Measurements from ENCODE around the gene DCAF15.

The DCAF15 gene

GRCh38 chr19:13995017-13995728 lies 42.9 kb downstream of the DCAF15 start:
- no peak overlapping the region for H3K4me3 ChIP-seq (ENCODE audit: low read depth, low read length)
- TF ChIP-seq MYC (IDR thresholded peaks at IDR 0.05; ENCODE audit: low read depth, low read length) (no peak), MAX (IDR thresholded peaks at IDR 0.05; ENCODE audit: low read depth, low read length) (no peak), POLR2A (IDR thresholded peaks at IDR 0.05; ENCODE audit: extremely low read depth, insufficient read length) (no peak), CTCF (IDR thresholded peaks at IDR 0.05; ENCODE audit: low read depth, low read length) (no peak)
- DNase-seq (ENCODE audit: low read depth): no peak

- no peak for DNase-seq (ENCODE audit: low read depth)
Measured at GRCh38 chr19:13995878-13996765, 43.8 kb downstream of the DCAF15 start.

GRCh38 chr19:13996928-13997630 lies 44.8 kb downstream of the DCAF15 start:
- DNase-seq (ENCODE audit: low read depth): no peak

More at GRCh38 chr19:13995878-13996765, 43.8 kb downstream of the DCAF15 start:
- H3K4me3 ChIP-seq (ENCODE audit: low read depth, low read length): no peak overlapping the region
- no peak for TF ChIP-seq MYC (IDR thresholded peaks at IDR 0.05; ENCODE audit: low read depth, low read length)
- no peak for TF ChIP-seq MAX (IDR thresholded peaks at IDR 0.05; ENCODE audit: low read depth, low read length)
- no peak for TF ChIP-seq CTCF (IDR thresholded peaks at IDR 0.05; ENCODE audit: low read depth, low read length)
- TF ChIP-seq POLR2A (IDR thresholded peaks at IDR 0.05; ENCODE audit: extremely low read depth, insufficient read length): no peak

GRCh38 chr19:13997631-13997962 lies 45.3 kb downstream of the DCAF15 start:
- TF ChIP-seq POLR2A (IDR thresholded peaks at IDR 0.05; ENCODE audit: extremely low read depth, insufficient read length) (no peak), MAX (IDR thresholded peaks at IDR 0.05; ENCODE audit: low read depth, low read length) (no peak), CTCF (IDR thresholded peaks at IDR 0.05; ENCODE audit: low read depth, low read length) (no peak), MYC (IDR thresholded peaks at IDR 0.05; ENCODE audit: low read depth, low read length) (no peak)
- H3K4me3 ChIP-seq (ENCODE audit: low read depth, low read length): no peak overlapping the region
- no peak for DNase-seq (ENCODE audit: low read depth)

More at GRCh38 chr19:13996928-13997630, 44.8 kb downstream of the DCAF15 start:
- TF ChIP-seq MYC (IDR thresholded peaks at IDR 0.05; ENCODE audit: low read depth, low read length): no peak
- no peak for TF ChIP-seq CTCF (IDR thresholded peaks at IDR 0.05; ENCODE audit: low read depth, low read length)
- TF ChIP-seq POLR2A (IDR thresholded peaks at IDR 0.05; ENCODE audit: extremely low read depth, insufficient read length): no peak
- no peak for TF ChIP-seq MAX (IDR thresholded peaks at IDR 0.05; ENCODE audit: low read depth, low read length)
- no peak overlapping the region for H3K4me3 ChIP-seq (ENCODE audit: low read depth, low read length)

- no peak for TF ChIP-seq POLR2A (IDR thresholded peaks at IDR 0.05; ENCODE audit: extremely low read depth, insufficient read length)
- TF ChIP-seq MAX (IDR thresholded peaks at IDR 0.05; ENCODE audit: low read depth, low read length): no peak
- DNase-seq (ENCODE audit: low read depth): no peak
Measured at GRCh38 chr19:13998426-13998825, 46.1 kb downstream of the DCAF15 start.

More at GRCh38 chr19:13998426-13998825, 46.1 kb downstream of the DCAF15 start:
- H3K4me3 ChIP-seq (ENCODE audit: low read depth, low read length): no peak overlapping the region

All from NB4 (cell line).